Cardiac muscle cell (in vitro differentiated cells and primary cell): ENCODE results near the gene H6PD. TPM values are rescaled to one million over a fixed set of nuclear protein-coding genes. Genes with fewer than 3 reads are reported as not detected.

Source experiments
- DNase-seq, 2 donors: peaks; one replicate each; pipeline versions ENCODE4 v3.0.0 to v3.0.0-alpha.2; 2010 to 2017; ENCODE audit warnings: low read depth in 1 of 2, low spot score in 1 of 2
- H3K27ac ChIP-seq: fragments of 200-600 bp; sonication (generic); 2 replicates; pipeline ENCODE4 v1.5.1; 2016
- H3K27me3 ChIP-seq: fragments of 200-600 bp; sonication (generic); 2 replicates; pipeline ENCODE4 v1.6.0; 2016; ENCODE audit warnings: control low read depth
- H3K36me3 ChIP-seq: fragments of 200-600 bp; sonication (generic); 2 replicates; pipeline ENCODE4 v1.5.1; 2016; ENCODE audit warnings: control low read depth
- H3K4me1 ChIP-seq: fragments of 200-600 bp; sonication (generic); 2 replicates; pipeline ENCODE4 v1.8.1; 2017; ENCODE audit warnings: low read depth, mild to moderate bottlenecking, mixed run types
- H3K4me3 ChIP-seq: fragments of 200-600 bp; sonication (generic); 2 replicates; pipeline ENCODE4 v1.5.1; 2016; ENCODE audit warnings: mild to moderate bottlenecking
- H3K9me3 ChIP-seq: fragments of 200-600 bp; sonication (generic); 2 replicates; pipeline ENCODE4 v1.5.1; 2017; ENCODE audit warnings: low read depth, mild to moderate bottlenecking, control low read depth
- polyA plus RNA-seq: library from polyadenylated mRNA; unstranded; fragments of >200 nt; fragmentation: Nextera tagmentation; extraction: Ambion mirVana; gene quantifications from 2 replicates; pipeline ENCODE4 v1.2.1, GENCODE V29; 2016
- total RNA-seq: library from RNA; depleted of rRNA; stranded (reverse); fragments of >200 nt; gene quantifications from 2 replicates; pipeline ENCODE4 v1.2.3, GENCODE V29; 2016
- TF ChIP-seq, protein P1 (sequence below): IDR thresholded peaks from 2 replicates; pipeline ENCODE4 v1.5.1; 2012; ENCODE audit warnings: low read depth, mild to moderate bottlenecking, low read length

H6PD gene
- total and polyA plus RNA-seq, 2 experiments from 2014 or later: 13.7 to 41.4 TPM

DNA sequence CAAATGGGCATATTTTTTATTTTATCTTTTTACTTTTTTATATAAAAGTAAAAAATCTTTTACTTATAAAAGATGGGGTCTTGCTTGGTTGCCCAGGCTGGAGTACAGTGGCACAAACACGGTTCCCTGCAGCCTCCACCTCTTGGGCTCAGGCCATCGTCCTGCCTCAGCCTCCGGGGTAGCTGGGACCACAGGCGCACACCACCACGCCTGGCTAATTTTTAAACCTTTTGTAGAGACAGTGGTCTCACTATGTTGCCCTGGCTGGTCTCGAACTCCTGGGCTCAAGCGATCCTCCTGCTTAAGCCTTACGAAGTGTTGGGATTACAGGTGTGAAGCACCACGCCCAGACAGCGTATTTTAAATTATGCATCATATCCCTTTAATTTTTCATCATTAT, 986 bp downstream of the H6PD start:
- no peak for DNase-seq
- peak overlapping the region; percentile 99 for H3K27ac ChIP-seq
- H3K4me3 ChIP-seq: peak overlapping the region; percentile 61
- H3K27me3 ChIP-seq: no peaks in the 10 kb centered on the region
- H3K9me3 ChIP-seq: no peaks in the 10 kb centered on the region
- no peaks in the 10 kb centered on the region for H3K36me3 ChIP-seq
- TF ChIP-seq, protein P1, sequence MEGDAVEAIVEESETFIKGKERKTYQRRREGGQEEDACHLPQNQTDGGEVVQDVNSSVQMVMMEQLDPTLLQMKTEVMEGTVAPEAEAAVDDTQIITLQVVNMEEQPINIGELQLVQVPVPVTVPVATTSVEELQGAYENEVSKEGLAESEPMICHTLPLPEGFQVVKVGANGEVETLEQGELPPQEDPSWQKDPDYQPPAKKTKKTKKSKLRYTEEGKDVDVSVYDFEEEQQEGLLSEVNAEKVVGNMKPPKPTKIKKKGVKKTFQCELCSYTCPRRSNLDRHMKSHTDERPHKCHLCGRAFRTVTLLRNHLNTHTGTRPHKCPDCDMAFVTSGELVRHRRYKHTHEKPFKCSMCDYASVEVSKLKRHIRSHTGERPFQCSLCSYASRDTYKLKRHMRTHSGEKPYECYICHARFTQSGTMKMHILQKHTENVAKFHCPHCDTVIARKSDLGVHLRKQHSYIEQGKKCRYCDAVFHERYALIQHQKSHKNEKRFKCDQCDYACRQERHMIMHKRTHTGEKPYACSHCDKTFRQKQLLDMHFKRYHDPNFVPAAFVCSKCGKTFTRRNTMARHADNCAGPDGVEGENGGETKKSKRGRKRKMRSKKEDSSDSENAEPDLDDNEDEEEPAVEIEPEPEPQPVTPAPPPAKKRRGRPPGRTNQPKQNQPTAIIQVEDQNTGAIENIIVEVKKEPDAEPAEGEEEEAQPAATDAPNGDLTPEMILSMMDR: no peak
- H3K4me1 ChIP-seq: peaks cover 9% of the 10 kb centered on the region

DNA sequence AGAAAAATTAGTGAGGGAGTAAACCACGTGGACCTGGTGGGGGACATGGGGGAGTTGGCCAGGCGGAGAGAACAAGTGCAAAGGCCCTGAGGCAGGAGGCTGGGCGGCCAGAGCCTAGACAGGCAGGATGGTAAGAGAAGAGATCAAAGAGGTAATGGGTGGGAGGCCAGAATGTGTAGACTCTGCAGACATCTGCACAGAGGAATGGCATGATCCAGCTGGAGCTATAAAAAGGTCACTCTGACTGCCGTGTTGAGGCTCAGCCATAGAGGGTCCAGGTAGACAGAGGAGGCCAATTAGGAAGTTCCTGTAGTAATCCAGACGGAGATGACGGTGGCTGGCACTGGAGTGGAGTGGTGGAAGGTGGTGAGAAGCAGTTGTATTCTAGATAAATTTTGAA, 3.6 kb downstream of the H6PD start:
- TF ChIP-seq, protein P1: no peak
- H3K36me3 ChIP-seq: no peaks in the 10 kb centered on the region
- no peak for DNase-seq
- H3K4me3 ChIP-seq: no peak overlapping the region
- peaks cover 20% of the 10 kb centered on the region for H3K4me1 ChIP-seq
- no peaks in the 10 kb centered on the region for H3K9me3 ChIP-seq
- H3K27ac ChIP-seq: no peak overlapping the region
- H3K27me3 ChIP-seq: no peaks in the 10 kb centered on the region

GRCh38 chr1:9238550-9238949, 4.0 kb downstream of the H6PD start:
- TF ChIP-seq, protein P1: no peak
- no peaks in the 10 kb centered on the region for H3K27me3 ChIP-seq
- H3K9me3 ChIP-seq: no peaks in the 10 kb centered on the region
- H3K4me3 ChIP-seq: no peak overlapping the region
- H3K36me3 ChIP-seq: no peaks in the 10 kb centered on the region
- H3K27ac ChIP-seq: no peak overlapping the region
- no peak for DNase-seq
- peaks cover 20% of the 10 kb centered on the region for H3K4me1 ChIP-seq

DNA sequence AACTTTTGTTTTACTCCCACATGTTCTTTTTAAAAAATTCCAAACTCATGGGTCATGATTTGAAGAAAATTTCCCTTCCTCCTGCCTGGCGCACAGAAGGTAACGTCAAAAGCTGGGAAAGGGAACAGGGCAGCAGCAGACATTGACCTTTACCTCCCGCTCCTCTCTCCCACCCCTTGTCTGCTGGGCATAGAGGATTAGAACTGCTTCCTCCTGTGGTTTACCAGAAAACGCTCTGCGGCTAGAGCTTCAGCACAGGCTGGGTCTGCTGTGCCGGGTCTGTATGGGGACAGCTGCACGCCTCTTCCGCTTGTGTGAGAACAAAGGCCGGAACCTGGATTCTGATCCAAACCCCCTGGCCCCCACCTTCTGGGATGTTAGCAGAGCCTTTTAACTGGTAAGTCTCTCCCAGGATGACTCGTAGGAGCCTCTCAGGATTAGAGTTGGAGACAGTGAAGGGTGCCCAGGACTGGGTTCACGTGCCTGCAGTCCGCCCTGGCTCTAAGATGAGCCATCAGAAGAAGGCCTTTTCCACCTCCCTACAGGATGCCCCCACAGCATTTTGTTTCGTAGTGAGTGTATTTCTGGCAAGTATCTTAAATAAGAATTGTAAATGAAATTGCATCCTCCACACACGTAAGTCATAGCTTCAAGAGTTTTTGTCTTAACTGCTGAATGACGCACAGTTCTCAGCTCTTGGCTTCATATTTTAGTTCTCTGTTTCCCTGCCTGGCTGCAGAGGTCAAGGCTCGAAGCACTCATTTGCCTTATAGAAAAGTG, 5.2 kb downstream of the H6PD start:
- peaks cover 20% of the 10 kb centered on the region for H3K4me1 ChIP-seq
- H3K4me3 ChIP-seq: no peak overlapping the region
- TF ChIP-seq, protein P1: no peak
- H3K27me3 ChIP-seq: no peaks in the 10 kb centered on the region
- H3K9me3 ChIP-seq: no peaks in the 10 kb centered on the region
- H3K27ac ChIP-seq: no peak overlapping the region
- DNase-seq: peak in 1 of 2 donors; percentile 91
- no peaks in the 10 kb centered on the region for H3K36me3 ChIP-seq

DNA sequence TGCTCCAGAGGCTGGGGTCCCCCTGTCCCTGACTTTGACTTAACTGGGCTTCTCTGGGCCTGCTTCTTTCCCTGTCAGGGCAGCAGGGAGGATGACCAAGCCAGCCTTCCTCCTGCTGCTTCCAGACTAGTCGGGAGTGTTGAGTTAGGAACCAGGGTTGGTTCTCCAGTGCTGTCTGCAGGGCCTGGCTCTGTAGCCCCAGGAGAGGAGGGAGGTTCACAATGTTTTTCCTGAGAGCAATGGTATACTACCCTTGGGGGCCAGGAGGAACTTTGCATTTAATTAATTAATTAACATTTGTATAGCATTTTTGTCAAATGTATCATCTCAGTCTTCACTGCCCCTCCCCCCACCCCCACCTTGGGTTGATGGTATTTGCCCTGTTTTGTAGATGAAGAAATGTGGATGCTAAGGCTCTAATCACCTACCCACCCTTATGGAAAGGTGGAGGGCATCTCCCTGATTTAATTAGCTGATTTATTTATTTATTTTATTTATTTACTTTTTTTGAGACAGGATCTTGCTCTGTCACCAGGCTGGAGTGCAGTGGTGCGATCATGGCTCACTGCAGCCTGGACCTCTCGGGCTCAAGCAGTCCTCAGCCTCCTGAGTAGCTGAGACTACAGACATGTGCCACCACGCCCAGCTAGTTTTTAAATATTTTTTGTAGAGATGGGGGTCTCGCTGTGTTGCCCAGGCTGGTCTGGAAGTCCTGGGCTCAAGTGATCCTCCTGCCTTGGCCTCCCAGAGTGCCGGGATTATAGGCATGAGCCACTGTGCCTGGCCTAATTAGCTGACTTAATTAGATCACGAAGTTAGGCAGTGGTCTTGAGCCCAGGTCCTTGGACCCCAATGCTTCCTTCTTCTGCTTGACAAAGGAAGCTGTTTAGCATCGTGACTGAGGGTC, 6.6 kb downstream of the H6PD start:
- Histone ChIP-seq H3K27me3 (no peaks in the 10 kb centered on the region), H3K36me3 (no peaks in the 10 kb centered on the region), H3K4me3 (no peak overlapping the region), H3K4me1 (peaks cover 11% of the 10 kb centered on the region), H3K27ac (no peak overlapping the region), H3K9me3 (no peaks in the 10 kb centered on the region)
- TF ChIP-seq, protein P1: no peak
- DNase-seq: no peak
